NCI-H226 (cell line): ENCODE results near the gene TMEM167A.
"Not testable (repeated sequence)": the region's sequence is repeated elsewhere in the genome, so short reads cannot be mapped to it uniquely, and the experiment has no call there.

ENCODE experiments used
- DNase-seq: peaks from one replicate; pipeline ENCODE4 v3.0.0-alpha.2; 2015

Gene TMEM167A

GRCh38 chr5:83085106-83085505 lies 7.9 kb upstream of the TMEM167A start:
- DNase-seq, result no peak

GRCh38 chr5:83084336-83084735 lies 7.1 kb upstream of the TMEM167A start:
- DNase-seq, result no peak

GRCh38 chr5:83082750-83083149 lies 5.6 kb upstream of the TMEM167A start:
- DNase-seq, result no peak

- no peak for DNase-seq
Observed at GRCh38 chr5:83077662-83078261, 568 bp upstream of the TMEM167A start.

- no peak for DNase-seq
Observed at GRCh38 chr5:83072966-83073365, 4.2 kb downstream of the TMEM167A start.

GRCh38 chr5:83071286-83072051 lies 5.7 kb downstream of the TMEM167A start:
- no peak for DNase-seq

GRCh38 chr5:83069096-83069799 lies 7.9 kb downstream of the TMEM167A start:
- DNase-seq, result peak; percentile 14

- DNase-seq, result not testable (repeated sequence)
Observed at GRCh38 chr5:83067377-83067776, 9.8 kb downstream of the TMEM167A start.

- DNase-seq, result no peak
Observed at GRCh38 chr5:83066548-83067110, 10.6 kb downstream of the TMEM167A start.

- DNase-seq, result no peak
Observed at GRCh38 chr5:83059341-83059740, 17.9 kb downstream of the TMEM167A start.

- DNase-seq, result no peak
Observed at GRCh38 chr5:83058726-83059125, 18.5 kb downstream of the TMEM167A start.

GRCh38 chr5:83055166-83055565 lies 22.0 kb downstream of the TMEM167A start:
- DNase-seq, result no peak

GRCh38 chr5:83050723-83051340 lies 26.4 kb downstream of the TMEM167A start:
- no peak for DNase-seq

GRCh38 chr5:83049370-83049885 lies 27.8 kb downstream of the TMEM167A start:
- no peak for DNase-seq

- DNase-seq, result no peak
Observed at GRCh38 chr5:83048811-83049210, 28.4 kb downstream of the TMEM167A start.

GRCh38 chr5:83048277-83048676 lies 28.9 kb downstream of the TMEM167A start:
- no peak for DNase-seq

GRCh38 chr5:83044926-83045325 lies 32.3 kb downstream of the TMEM167A start:
- DNase-seq, result no peak

GRCh38 chr5:83042507-83042906 lies 34.7 kb downstream of the TMEM167A start:
- no peak for DNase-seq

GRCh38 chr5:83038924-83039323 lies 38.3 kb downstream of the TMEM167A start:
- DNase-seq, result no peak

GRCh38 chr5:83036991-83037575 lies 40.1 kb downstream of the TMEM167A start:
- DNase-seq, result no peak

GRCh38 chr5:83035373-83036100 lies 41.7 kb downstream of the TMEM167A start:
- no peak for DNase-seq
